DOHH2 (cell line): ENCODE data around the gene ARHGDIA.

ENCODE experiments used
- H3F3A ChIP-seq: fragments of 200-600 bp; sonication (generic), shearing (Covaris generic); 2 replicates; pipeline ENCODE4 v1.6.0; 2016; ENCODE audit warnings: antibody characterized with exemption, mild to moderate bottlenecking; ENCODE audit not compliant: control insufficient read depth, insufficient read depth
- H3K27ac ChIP-seq: fragments of 200-600 bp; sonication (generic); 2 replicates; pipeline ENCODE4 v1.5.1; 2014; ENCODE audit warnings: low read depth, mild to moderate bottlenecking, low read length, moderate library complexity
- H3K27me3 ChIP-seq: fragments of 200-600 bp; sonication (generic); 2 replicates; pipeline ENCODE4 v1.6.1; 2014; ENCODE audit warnings: mild to moderate bottlenecking, low read length, mixed read lengths; ENCODE audit not compliant: control insufficient read depth
- H3K36me3 ChIP-seq: fragments of 200-600 bp; sonication (generic); 2 replicates; pipeline ENCODE4 v1.6.1; 2014; ENCODE audit warnings: mild to moderate bottlenecking, low read length, moderate library complexity, mixed read lengths; ENCODE audit not compliant: control insufficient read depth
- H3K4me1 ChIP-seq: fragments of 200-600 bp; sonication (generic); 2 replicates; pipeline ENCODE4 v1.6.1; 2014; ENCODE audit warnings: mild to moderate bottlenecking, low read length, mixed read lengths; ENCODE audit not compliant: control insufficient read depth
- H3K4me2 ChIP-seq: fragments of 200-600 bp; sonication (generic); 2 replicates; pipeline ENCODE4 v1.6.0; 2014; ENCODE audit warnings: mild to moderate bottlenecking, low read length, moderate library complexity
- H3K4me3 ChIP-seq: fragments of 200-600 bp; sonication (generic); 2 replicates; pipeline ENCODE4 v1.5.1; 2014; ENCODE audit warnings: mild to moderate bottlenecking, low read length, mixed read lengths
- H3K79me2 ChIP-seq: fragments of 200-600 bp; sonication (generic); 2 replicates; pipeline ENCODE4 v1.6.1; 2014; ENCODE audit warnings: mild to moderate bottlenecking, low read length, mixed read lengths; ENCODE audit not compliant: control insufficient read depth
- H3K9me2 ChIP-seq: fragments of 200-600 bp; sonication (generic); replicated peaks from 2 replicates; pipeline ENCODE4 v1.6.1; 2014; ENCODE audit warnings: mild to moderate bottlenecking, low read length, mixed read lengths; ENCODE audit not compliant: control insufficient read depth
- H3K9me3 ChIP-seq: fragments of 200-600 bp; sonication (generic); 2 replicates; pipeline ENCODE4 v1.6.1; 2014; ENCODE audit warnings: antibody characterized with exemption, low read length, mixed read lengths; ENCODE audit not compliant: control insufficient read depth, insufficient read depth
- H4K20me1 ChIP-seq: fragments of 200-600 bp; sonication (generic); 2 replicates; pipeline ENCODE4 v1.6.0; 2014; ENCODE audit warnings: low read depth, mild to moderate bottlenecking, antibody characterized with exemption, low read length, moderate library complexity; ENCODE audit not compliant: control insufficient read depth, insufficient read depth
- EZH2phosphoT487 ChIP-seq: fragments of 200-600 bp; sonication (generic); IDR thresholded peaks from 2 replicates; pipeline ENCODE4 v1.6.1; 2017; ENCODE audit warnings: borderline replicate concordance, mild to moderate bottlenecking, antibody characterized with exemption, low read length, moderate library complexity, mixed read lengths
- TF ChIP-seq, protein P1 (sequence below): fragments of 200-600 bp; sonication (generic); IDR thresholded peaks from one replicate; pipeline ENCODE4 v1.5.1; 2014; ENCODE audit warnings: antibody characterized with exemption, mild to moderate bottlenecking, low read depth, low read length; ENCODE audit not compliant: poor library complexity, severe bottlenecking

ARHGDIA gene

DNA sequence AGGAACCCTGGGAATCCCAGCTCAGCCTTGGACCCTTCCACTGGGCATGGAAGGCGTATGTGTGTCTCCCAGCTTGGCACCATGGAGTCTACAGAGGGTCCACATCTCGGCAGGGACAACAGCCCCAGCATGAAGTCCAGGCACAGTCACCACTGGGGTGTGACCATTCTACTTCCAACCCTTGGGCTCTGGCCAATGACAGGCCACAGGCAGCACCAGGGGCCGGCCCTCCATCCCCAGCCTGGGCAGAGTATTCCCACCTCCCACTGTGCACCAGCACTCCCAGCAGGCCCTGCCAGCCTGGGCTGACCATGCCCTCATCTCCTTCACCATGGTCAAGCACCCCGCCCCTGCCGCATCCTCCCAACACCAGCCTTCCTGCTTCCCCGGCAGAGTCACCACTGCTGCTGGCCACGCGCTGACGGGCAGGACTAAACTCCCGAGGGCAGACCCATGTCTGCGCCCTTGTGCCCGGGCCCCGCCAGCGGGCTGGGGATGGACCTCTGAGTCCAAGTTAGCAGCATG is 26.7 kb downstream of the ARHGDIA start:
- Histone ChIP-seq H3K36me3 (peaks cover 55% of the 10 kb centered on the region), H3K4me2 (no peak overlapping the region), H3F3A (0 out of 2 replicates have a peak, but pooled peaks cover under 1% of the 10 kb centered on the region), H4K20me1 (no peaks in the 10 kb centered on the region), H3K9me2 (no peaks in the 10 kb centered on the region), H3K27me3 (no peaks in the 10 kb centered on the region), H3K79me2 (no peaks in the 10 kb centered on the region), H3K4me1 (no peaks in the 10 kb centered on the region), H3K27ac (no peak overlapping the region), H3K4me3 (no peak overlapping the region), H3K9me3 (no peaks in the 10 kb centered on the region)
- TF ChIP-seq, protein P1, sequence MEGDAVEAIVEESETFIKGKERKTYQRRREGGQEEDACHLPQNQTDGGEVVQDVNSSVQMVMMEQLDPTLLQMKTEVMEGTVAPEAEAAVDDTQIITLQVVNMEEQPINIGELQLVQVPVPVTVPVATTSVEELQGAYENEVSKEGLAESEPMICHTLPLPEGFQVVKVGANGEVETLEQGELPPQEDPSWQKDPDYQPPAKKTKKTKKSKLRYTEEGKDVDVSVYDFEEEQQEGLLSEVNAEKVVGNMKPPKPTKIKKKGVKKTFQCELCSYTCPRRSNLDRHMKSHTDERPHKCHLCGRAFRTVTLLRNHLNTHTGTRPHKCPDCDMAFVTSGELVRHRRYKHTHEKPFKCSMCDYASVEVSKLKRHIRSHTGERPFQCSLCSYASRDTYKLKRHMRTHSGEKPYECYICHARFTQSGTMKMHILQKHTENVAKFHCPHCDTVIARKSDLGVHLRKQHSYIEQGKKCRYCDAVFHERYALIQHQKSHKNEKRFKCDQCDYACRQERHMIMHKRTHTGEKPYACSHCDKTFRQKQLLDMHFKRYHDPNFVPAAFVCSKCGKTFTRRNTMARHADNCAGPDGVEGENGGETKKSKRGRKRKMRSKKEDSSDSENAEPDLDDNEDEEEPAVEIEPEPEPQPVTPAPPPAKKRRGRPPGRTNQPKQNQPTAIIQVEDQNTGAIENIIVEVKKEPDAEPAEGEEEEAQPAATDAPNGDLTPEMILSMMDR, result no peak
- TF ChIP-seq EZH2phosphoT487, result no peak

DNA sequence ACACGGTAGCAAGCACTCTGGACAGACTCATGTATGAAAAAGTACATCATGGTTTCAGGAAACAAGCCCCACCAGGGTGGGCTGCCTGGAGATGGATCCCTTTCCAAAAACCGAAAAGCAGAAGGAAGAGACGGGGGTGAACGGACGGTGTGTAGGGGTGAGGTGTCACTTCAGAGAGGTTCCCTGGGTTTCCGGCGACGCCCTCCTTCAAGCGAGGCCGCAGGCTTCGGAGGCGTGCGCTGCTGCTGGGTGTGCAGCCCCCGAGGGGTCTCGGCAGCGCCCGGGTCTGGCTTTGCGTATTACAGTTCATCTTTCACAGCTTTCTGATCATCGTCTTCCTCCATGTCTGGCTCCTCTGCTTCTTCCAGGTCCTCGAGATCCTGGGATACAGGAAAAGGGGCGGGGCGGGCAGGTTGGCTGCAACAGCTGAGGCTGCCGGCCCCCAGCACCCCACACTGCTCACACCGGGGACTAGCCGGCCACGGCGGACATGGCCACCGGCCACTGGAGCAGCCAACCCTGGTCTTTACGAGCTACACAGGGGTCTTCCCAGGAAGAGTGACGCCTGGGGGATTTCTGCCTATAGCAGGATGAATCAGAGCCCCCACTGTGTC is 27.3 kb downstream of the ARHGDIA start:
- Histone ChIP-seq H3K79me2 (no peaks in the 10 kb centered on the region), H3K4me2 (no peak overlapping the region), H3K27ac (no peak overlapping the region), H3K27me3 (no peaks in the 10 kb centered on the region), H3K4me3 (no peak overlapping the region), H3K9me3 (no peaks in the 10 kb centered on the region), H3F3A (0 out of 2 replicates have a peak, but pooled peaks cover 2% of the 10 kb centered on the region), H4K20me1 (no peaks in the 10 kb centered on the region), H3K36me3 (peaks cover 55% of the 10 kb centered on the region), H3K4me1 (no peaks in the 10 kb centered on the region), H3K9me2 (no peaks in the 10 kb centered on the region)
- TF ChIP-seq EZH2phosphoT487, result no peak
- TF ChIP-seq, protein P1, result no peak

DNA sequence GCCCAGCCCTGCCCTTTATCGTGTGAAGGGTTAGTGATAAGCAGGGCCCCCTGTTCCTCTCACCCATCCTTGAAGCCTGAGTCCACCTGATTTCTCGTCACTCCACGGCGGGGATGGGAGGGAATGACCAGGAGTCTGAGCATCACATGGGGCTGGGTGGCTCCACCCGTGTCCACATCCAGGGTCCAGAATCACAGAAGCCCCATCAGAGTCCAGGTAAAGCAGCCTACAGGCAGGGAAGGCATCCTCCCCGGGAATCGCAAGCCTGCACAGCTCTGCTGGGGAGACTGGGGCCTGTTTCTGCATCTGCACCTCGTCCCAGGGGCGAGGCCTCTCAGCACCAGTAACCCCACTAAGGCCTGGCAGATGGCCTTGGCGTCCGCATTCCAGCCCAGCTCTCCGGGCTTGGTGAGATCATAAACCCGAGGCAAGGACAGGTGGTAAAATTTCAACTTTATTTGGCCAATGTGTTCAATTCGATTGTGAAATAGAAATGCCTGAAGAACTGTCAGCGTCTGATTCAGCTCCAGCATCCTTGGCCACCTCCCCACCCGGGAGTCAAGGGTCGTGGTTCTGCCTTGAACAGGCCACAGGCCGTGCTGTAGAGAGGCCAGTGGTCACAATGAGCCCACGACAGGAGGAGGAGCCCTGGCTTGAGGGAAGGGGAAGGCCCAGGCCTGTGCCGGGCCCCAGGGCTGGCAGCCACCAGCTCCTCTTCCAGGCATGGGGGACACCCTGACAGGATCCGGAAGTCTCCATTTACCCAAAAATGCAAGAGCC is 28.2 kb downstream of the ARHGDIA start:
- no peak for TF ChIP-seq EZH2phosphoT487
- TF ChIP-seq, protein P1, result no peak
- H3K4me3 ChIP-seq, result no peak overlapping the region
- no peaks in the 10 kb centered on the region for H3K9me2 ChIP-seq
- H3K27me3 ChIP-seq, result no peaks in the 10 kb centered on the region
- H3K27ac ChIP-seq, result no peak overlapping the region
- H3F3A ChIP-seq, result 0 out of 2 replicates have a peak, but pooled peaks cover 2% of the 10 kb centered on the region
- H4K20me1 ChIP-seq, result no peaks in the 10 kb centered on the region
- H3K4me2 ChIP-seq, result no peak overlapping the region
- H3K79me2 ChIP-seq, result no peaks in the 10 kb centered on the region
- H3K9me3 ChIP-seq, result no peaks in the 10 kb centered on the region
- H3K36me3 ChIP-seq, result peaks cover 51% of the 10 kb centered on the region
- H3K4me1 ChIP-seq, result no peaks in the 10 kb centered on the region
